Body of pancreas (tissue), 4 donors: ENCODE data around the gene WWOX. TPM values are rescaled to one million over a fixed set of nuclear protein-coding genes. Genes with fewer than 3 reads are reported as not detected.

Source experiments
- ATAC-seq: fragments of 150-250 bp; one replicate; pipeline ENCODE4 v1.9.1; 2016
- DNase-seq, 4 donors: peaks; one replicate each; pipeline ENCODE4 v3.0.0-alpha.2; 2019
- H3K27ac ChIP-seq, 4 donors: fragments of 200-600 bp; sonication (generic); 1 replicate in 3 of 4; 2 replicates in 1 of 4; pipeline versions ENCODE4 v1.5.1 to v1.6.1; 2016 to 2019; ENCODE audit warnings: mild to moderate bottlenecking in 1 of 4, mixed read lengths in 1 of 4, moderate library complexity in 1 of 4
- H3K27me3 ChIP-seq, 2 donors: fragments of 200-600 bp; sonication (generic); one replicate each; pipeline ENCODE4 v1.6.0; 2016; ENCODE audit warnings: mild to moderate bottlenecking in 1 of 2
- H3K36me3 ChIP-seq, 2 donors: fragments of 200-600 bp; sonication (generic); replicated peaks in 1 of 2; 2 replicates each; pipeline ENCODE4 v1.5.1; 2016; ENCODE audit warnings: low read depth in 2 of 2; ENCODE audit not compliant: insufficient read depth in 1 of 2
- H3K4me1 ChIP-seq: fragments of 200-600 bp; sonication (generic); one replicate; pipeline ENCODE4 v1.6.0; 2016
- H3K4me3 ChIP-seq, 2 donors: fragments of 200-600 bp; sonication (generic); 1 replicate in 1 of 2; 2 replicates in 1 of 2; pipeline ENCODE4 v1.5.1; 2016 to 2019
- H3K9me3 ChIP-seq, 3 donors: fragments of 200-600 bp; sonication (generic); 1 replicate in 2 of 3; 2 replicates in 1 of 3; pipeline ENCODE4 v1.5.1; 2016
- CTCF ChIP-seq, 7 experiments: fragments of 450-650 bp in 4 of 7; fragments of 200-600 bp in 3 of 7; sonication (generic) in 3 of 7; IDR thresholded peaks; one replicate each; pipeline ENCODE4 v1.5.1; 2016 to 2019; ENCODE audit warnings: antibody characterized with exemption in 7 of 7
- POLR2A ChIP-seq, 3 donors: fragments of 450-650 bp; IDR thresholded peaks; one replicate each; pipeline ENCODE4 v1.6.1; 2016; ENCODE audit warnings: antibody characterized with exemption in 3 of 3, mild to moderate bottlenecking in 2 of 3
- WGBS, 2 donors: methylation state at CpG; one replicate each; pipeline ENCODE4 v1.1.5; 2017; 5-methylcytosine and 5-hydroxymethylcytosine counted together
- intact Hi-C: fragments of 100-400 bp; cut with DNase I; formaldehyde crosslinking; loops from one replicate; pipeline ENCODE4 v1.15.1; 2023
- total RNA-seq, 2 donors: library from RNA; depleted of rRNA; stranded (reverse); fragments of >200 nt; gene quantifications; one replicate each; pipeline ENCODE4 v1.1.0, GENCODE V29; 2016

The WWOX gene
- total RNA-seq, 2 donors from 2014 or later, result 52.7 to 67.2 TPM

- Histone ChIP-seq H3K27me3 (no peaks in the 10 kb centered on the region), H3K4me3 (no peak overlapping the region), H3K36me3 (no peaks in the 10 kb centered on the region), H3K9me3 (no peaks in the 10 kb centered on the region), H3K27ac (no peak overlapping the region), H3K4me1 (no peaks in the 10 kb centered on the region)
- no peak for ATAC-seq
- DNase-seq, result no peak
- intact Hi-C loops, result no loop called here
- WGBS, 2 donors, result 81% methylated on average over 4 of the region's 4 CpGs
- TF ChIP-seq POLR2A (IDR thresholded peaks at IDR 0.05) (no peak), CTCF (IDR thresholded peaks at IDR 0.05) (no peak)
These were observed 974.1 kb downstream of the WWOX start for GRCh38 chr16:79073566-79073965.

- WGBS, 2 donors, result 5 to 12% methylated on average over 1 of the region's 1 CpG
- intact Hi-C loops, result no loop called here
- no peak for ATAC-seq
These were observed 975.1 kb downstream of the WWOX start for GRCh38 chr16:79074541-79074940.

GRCh38 chr16:79074951-79075350 lies 975.5 kb downstream of the WWOX start:
- 63 to 68% methylated on average over 4 of the region's 4 CpGs for WGBS, 2 donors
- no peak for DNase-seq
- intact Hi-C loops, result no loop called here

More at GRCh38 chr16:79074541-79074940, 975.1 kb downstream of the WWOX start:
- TF ChIP-seq CTCF (IDR thresholded peaks at IDR 0.05) (no peak), POLR2A (IDR thresholded peaks at IDR 0.05) (no peak)
- H3K27ac ChIP-seq, result no peak overlapping the region
- no peaks in the 10 kb centered on the region for H3K4me1 ChIP-seq
- DNase-seq, result no peak
- no peaks in the 10 kb centered on the region for H3K27me3 ChIP-seq
- no peaks in the 10 kb centered on the region for H3K36me3 ChIP-seq
- H3K4me3 ChIP-seq, result no peak overlapping the region
- H3K9me3 ChIP-seq, result no peaks in the 10 kb centered on the region

GRCh38 chr16:79076047-79076767 lies 976.8 kb downstream of the WWOX start:
- H3K4me3 ChIP-seq, result no peak overlapping the region
- no peaks in the 10 kb centered on the region for H3K27me3 ChIP-seq
- H3K36me3 ChIP-seq, result no peaks in the 10 kb centered on the region
- no peak for TF ChIP-seq CTCF (IDR thresholded peaks at IDR 0.05)
- no peak for TF ChIP-seq POLR2A (IDR thresholded peaks at IDR 0.05)
- 84 to 94% methylated on average over 12 of the region's 12 CpGs for WGBS, 2 donors
- DNase-seq (no peak), ATAC-seq (no peak)
- H3K4me1 ChIP-seq, result no peaks in the 10 kb centered on the region
- H3K27ac ChIP-seq, result no peak overlapping the region
- no peaks in the 10 kb centered on the region for H3K9me3 ChIP-seq
- intact Hi-C loops, result no loop called here

More at GRCh38 chr16:79074951-79075350, 975.5 kb downstream of the WWOX start:
- Histone ChIP-seq H3K36me3 (no peaks in the 10 kb centered on the region), H3K27ac (no peak overlapping the region), H3K9me3 (no peaks in the 10 kb centered on the region), H3K4me1 (no peaks in the 10 kb centered on the region), H3K4me3 (no peak overlapping the region), H3K27me3 (no peaks in the 10 kb centered on the region)
- ATAC-seq, result no peak
- TF ChIP-seq CTCF (IDR thresholded peaks at IDR 0.05), result no peak
- TF ChIP-seq POLR2A (IDR thresholded peaks at IDR 0.05), result no peak

GRCh38 chr16:79077346-79077745 lies 977.9 kb downstream of the WWOX start:
- Histone ChIP-seq H3K27ac (no peak overlapping the region), H3K4me1 (no peaks in the 10 kb centered on the region), H3K36me3 (no peaks in the 10 kb centered on the region), H3K4me3 (no peak overlapping the region), H3K27me3 (no peaks in the 10 kb centered on the region), H3K9me3 (no peaks in the 10 kb centered on the region)
- TF ChIP-seq CTCF (IDR thresholded peaks at IDR 0.05) (no peak), POLR2A (IDR thresholded peaks at IDR 0.05) (no peak)
- intact Hi-C loops, result no loop called here
- DNase-seq, result no peak
- ATAC-seq, result no peak
- 90 to 95% methylated on average over 5 of the region's 5 CpGs for WGBS, 2 donors
